K562 (cell line): ENCODE results near the gene DEDD2. TPM values are rescaled to one million over a fixed set of nuclear protein-coding genes. Genes with fewer than 3 reads are reported as not detected.
A peak's percentile ranks its signal among the peaks of the same experiment; 100 is the strongest.

Experiments
- ATF6 ChIP-seq: sonication (generic); formaldehyde crosslinking; IDR thresholded peaks from 2 replicates; pipeline ENCODE4 v1.4.0; 2020; ENCODE audit warnings: mild to moderate bottlenecking, missing genetic modification reagents
- ATF7 ChIP-seq: fragments of 450-650 bp; IDR thresholded peaks from 2 replicates; pipeline ENCODE4 v1.7.1; 2014; ENCODE audit warnings: mild to moderate bottlenecking, moderate library complexity
- BRCA1 ChIP-seq, 2 experiments: fragments of 450-650 bp in 1 of 2; sonication (generic) in 1 of 2; formaldehyde crosslinking in 1 of 2; IDR thresholded peaks; 2 replicates each; pipeline versions ENCODE4 v1.5.0 to v1.6.1; 2017 to 2020; ENCODE audit warnings: mild to moderate bottlenecking in 1 of 2, missing genetic modification reagents in 1 of 2
- CBX1 ChIP-seq: sonication (generic); IDR thresholded peaks from 2 replicates; pipeline ENCODE4 v1.6.1; 2016; ENCODE audit warnings: antibody characterized with exemption, low read depth, mild to moderate bottlenecking
- CEBPZ ChIP-seq: fragments of 150-350 bp; IDR thresholded peaks from 2 replicates; pipeline ENCODE4 v1.6.1; 2014; ENCODE audit warnings: low read depth, mild to moderate bottlenecking, low read length, borderline replicate concordance
- CREB3L1 ChIP-seq: fragments of 450-650 bp; IDR thresholded peaks from 2 replicates; pipeline ENCODE4 v1.6.1; 2014; ENCODE audit warnings: low read depth, mild to moderate bottlenecking, moderate library complexity, borderline replicate concordance
- FUS ChIP-seq: fragments of 200-400 bp; formaldehyde crosslinking; optimal IDR thresholded peaks from 2 replicates; pipeline ENCODE3; 2017; ENCODE audit warnings: low read depth, low read length
- HDAC1 ChIP-seq, 2 experiments: fragments of 450-650 bp; IDR thresholded peaks; 2 replicates each; pipeline ENCODE4 v1.6.1; 2016 to 2017; ENCODE audit warnings: inconsistent platforms in 1 of 2, mild to moderate bottlenecking in 1 of 2, moderate library complexity in 1 of 2
- HNRNPL ChIP-seq: fragments of 200-400 bp; formaldehyde crosslinking; IDR thresholded peaks from 2 replicates; pipeline ENCODE4 v1.6.1; 2017; ENCODE audit warnings: low read depth, mild to moderate bottlenecking, low read length
- KLF1 ChIP-seq: fragments of 450-650 bp; IDR thresholded peaks from 2 replicates; pipeline ENCODE4 v1.6.1; 2016; ENCODE audit warnings: missing genetic modification characterization, missing compliant biosample characterization
- RCOR1 ChIP-seq, 2 experiments: IDR thresholded peaks; 2 replicates each; pipeline ENCODE4 v1.6.1; 2012; ENCODE audit warnings: low read depth in 2 of 2, low read length in 2 of 2, borderline replicate concordance in 1 of 2, improper control_type of control experiment in 1 of 2
- SMAD2 ChIP-seq: fragments of 150-350 bp; IDR thresholded peaks from 2 replicates; pipeline ENCODE4 v1.6.1; 2014; ENCODE audit warnings: low read depth, mild to moderate bottlenecking, low read length
- SRF ChIP-seq, 2 experiments: fragments of 250-450, 450-650 bp in 1 of 2; sonication (Bioruptor Pico) in 1 of 2; sonication (generic) in 1 of 2; formaldehyde crosslinking; IDR thresholded peaks; 2 replicates each; pipeline versions ENCODE4 v1.5.0 to v1.5.1; 2020 to 2022; ENCODE audit warnings: mild to moderate bottlenecking in 1 of 2, missing genetic modification reagents in 1 of 2
- TAF1 ChIP-seq: IDR thresholded peaks from 2 replicates; pipeline ENCODE4 v1.6.1; 2011; ENCODE audit warnings: mild to moderate bottlenecking, low read length, moderate library complexity; ENCODE audit not compliant: insufficient read depth, control insufficient read depth, severe bottlenecking; ENCODE audit errors: extremely low read depth
- TAF9B ChIP-seq: fragments of 450-650 bp; IDR thresholded peaks from 2 replicates; pipeline ENCODE4 v1.6.1; 2018; ENCODE audit warnings: mild to moderate bottlenecking; ENCODE audit not compliant: partially characterized antibody
- YBX1 ChIP-seq: fragments of 450-650 bp; IDR thresholded peaks from 2 replicates; pipeline ENCODE4 v1.7.1; 2016; ENCODE audit warnings: mild to moderate bottlenecking
- ZNF133 ChIP-seq: fragments of 250-450 bp; sonication (Bioruptor Pico); IDR thresholded peaks from 2 replicates; pipeline ENCODE4 v1.4.0; 2020; ENCODE audit warnings: mild to moderate bottlenecking
- ZNF134 ChIP-seq: fragments of 250-450 bp; sonication (Bioruptor Pico); conservative IDR thresholded peaks from 2 replicates; pipeline ENCODE4 v1.4.0; 2020
- ZNF140 ChIP-seq: fragments of 250-450 bp; sonication (Bioruptor Pico); IDR thresholded peaks from 2 replicates; pipeline ENCODE4 v1.8.0; 2021; ENCODE audit warnings: moderate library complexity, mild to moderate bottlenecking, inconsistent platforms
- ZNF143 ChIP-seq: sonication (generic); formaldehyde crosslinking; IDR thresholded peaks from 2 replicates; pipeline ENCODE4 v1.9.0; 2022; ENCODE audit warnings: mild to moderate bottlenecking, missing genetic modification reagents
- ZNF174 ChIP-seq: fragments of 250-450 bp; sonication (Bioruptor Pico); IDR thresholded peaks from 2 replicates; pipeline ENCODE4 v1.4.0; 2020; ENCODE audit warnings: mild to moderate bottlenecking
- ZNF830 ChIP-seq: fragments of 250-450 bp; sonication (Bioruptor Pico); IDR thresholded peaks from 2 replicates; pipeline ENCODE4 v1.5.0; 2021; ENCODE audit warnings: mild to moderate bottlenecking
- polyA plus RNA-seq, 8 experiments: library from polyadenylated mRNA; depleted of rRNA in 4 of 8; stranded (reverse) in 5 of 8; unstranded in 3 of 8; fragments of >200 nt; fragmentation: Nextera tagmentation in 2 of 8; fragmentation: Illumina TruSeq in 1 of 8; extraction: Ambion mirVana in 2 of 8; extraction: Trizol in 1 of 8; gene quantifications; 2 replicates each; pipeline versions ENCODE4 v1.2.1 to v1.2.3, GENCODE V29; 2011 to 2014; ENCODE audit warnings: inconsistent platforms in 1 of 8, missing spikeins in 1 of 8
- total RNA-seq, 7 experiments: library from RNA; depleted of rRNA in 6 of 7; stranded (reverse); fragments of >200 nt in 6 of 7; fragmentation: Illumina TruSeq in 2 of 7; extraction: Trizol in 2 of 7; gene quantifications; 2 replicates each; pipeline versions ENCODE4 v1.2.1 to v1.2.3, GENCODE V29; 2011 to 2021; ENCODE audit warnings: low replicate concordance in 1 of 7

DEDD2 gene
- total and polyA plus RNA-seq, 9 of the 15 experiments (the other 6 are each of a cell fraction or from before 2014, with no cell fraction given): 4.3 to 43.0 (median 29.2) TPM

GRCh38 chr19:42199440-42200115, 17.9 kb downstream of the DEDD2 start (continued):
- TF ChIP-seq CEBPZ (no peak), ATF6 (CRISPR knock-in tag) (no peak), CREB3L1 (0 out of 2 replicates have a peak, but pooled peaks have one; percentile 48), ZNF133 (CRISPR knock-in tag) (no peak), ZNF143 (CRISPR knock-in tag) (no peak), ZNF830 (CRISPR knock-in tag) (no peak), SRF (CRISPR knock-in tag; IDR thresholded peaks at IDR 0.05) (0 out of 4 replicates have a peak, but pooled peaks of 1 of the 2 experiments have one; percentile 65), ZNF174 (CRISPR knock-in tag) (no peak), ZNF134 (CRISPR knock-in tag) (no peak), KLF1 (tag) (peak; percentile 88), YBX1 (no peak), SMAD2 (no peak), CBX1 (no peak), HNRNPL (no peak), RCOR1 (IDR thresholded peaks at IDR 0.05; ENCODE audit: borderline replicate concordance in 1 of 2, low read depth in 2 of 2, low read length in 2 of 2) (0 out of 4 replicates have a peak, but pooled peaks of 1 of the 2 experiments have one; percentile 52), TAF1 (no peak), FUS (no peak), HDAC1 (IDR thresholded peaks at IDR 0.05) (peak in 1 of 2 experiments; percentile 85; a peak in 2 of 4 replicates), TAF9B (no peak), ZNF140 (no peak), ATF7 (peak; percentile 66), BRCA1 (IDR thresholded peaks at IDR 0.05) (no peak), BRCA1 (CRISPR knock-in tag; IDR thresholded peaks at IDR 0.05) (no peak)
